SU-DHL-6 (cell line): Measurements from ENCODE around the gene VWA3A.

Experiments
- CTCF ChIP-seq: fragments of 200-600 bp; sonication (generic); IDR thresholded peaks from one replicate; pipeline ENCODE4 v1.5.1; 2017; ENCODE audit warnings: antibody characterized with exemption, mild to moderate bottlenecking, low read length, moderate library complexity; ENCODE audit not compliant: insufficient read depth, poor library complexity, severe bottlenecking
- EZH2phosphoT487 ChIP-seq: fragments of 200-600 bp; sonication (generic), shearing (Covaris generic); conservative IDR thresholded peaks from 2 replicates; pipeline ENCODE4 v1.6.1; 2018; ENCODE audit warnings: mild to moderate bottlenecking, antibody characterized with exemption, low read length, moderate library complexity, mixed read lengths

- TF ChIP-seq CTCF (no peak), EZH2phosphoT487 (no peak)
These were observed 72.1 kb downstream of the VWA3A start for GRCh38 chr16:22164482-22164881.
